ENCODE measurements around the gene AP4B1.

- TF ChIP-seq EZH2phosphoT487 (IDR thresholded peaks at IDR 0.05; ENCODE audit: low read length) (no peak), CTCF (IDR thresholded peaks at IDR 0.05; ENCODE audit: low read length) (no peak), EZH2 (optimal IDR thresholded peaks at IDR 0.05; ENCODE audit: low read depth, low read length) (no peak)
These were observed 19.9 kb upstream of the AP4B1 start for GRCh38 chr1:113924473-113924872.
